Measurements from ENCODE around the gene IL18R1. TPM values are rescaled to one million over a fixed set of nuclear protein-coding genes. Genes with fewer than 3 reads are reported as not detected.

IL18R1 gene
- total RNA-seq, 1 donor from 2014 or later = 2.4 TPM

Small RNAs within 50 kb of the gene (microRNA-seq; reads per million reads assigned to microRNA genes)
- not detected for gene MIR4772

Other genes starting within 250 kb of the IL18R1 start
- gene IL1R1, start 213.1 kb upstream of the IL18R1 start, total RNA-seq = 6.9 and 7.5 TPM in 2 replicates
- 0.43 TPM in 1 of 2 replicates, not detected in the other for gene IL1RL2, start 168.8 kb upstream of the IL18R1 start, total RNA-seq
- 0.27 TPM in 1 of 2 replicates, not detected in the other for gene IL1RL1, start 44.2 kb upstream of the IL18R1 start, total RNA-seq
- not detected in 2 replicates for gene IL18RAP, start 67.4 kb downstream of the IL18R1 start, total RNA-seq
- 0.07 and 0.09 TPM in 2 replicates for gene SLC9A4, start 117.4 kb downstream of the IL18R1 start, total RNA-seq